DOHH2 (cell line): ENCODE measurements around the gene RASSF9.

Experiments
- EZH2phosphoT487 ChIP-seq: fragments of 200-600 bp; sonication (generic); IDR thresholded peaks from 2 replicates; pipeline ENCODE4 v1.6.1; 2017; ENCODE audit warnings: borderline replicate concordance, mild to moderate bottlenecking, antibody characterized with exemption, low read length, moderate library complexity, mixed read lengths
- TF ChIP-seq, protein P1 (sequence below): fragments of 200-600 bp; sonication (generic); IDR thresholded peaks from one replicate; pipeline ENCODE4 v1.5.1; 2014; ENCODE audit warnings: antibody characterized with exemption, mild to moderate bottlenecking, low read depth, low read length; ENCODE audit not compliant: poor library complexity, severe bottlenecking

DNA sequence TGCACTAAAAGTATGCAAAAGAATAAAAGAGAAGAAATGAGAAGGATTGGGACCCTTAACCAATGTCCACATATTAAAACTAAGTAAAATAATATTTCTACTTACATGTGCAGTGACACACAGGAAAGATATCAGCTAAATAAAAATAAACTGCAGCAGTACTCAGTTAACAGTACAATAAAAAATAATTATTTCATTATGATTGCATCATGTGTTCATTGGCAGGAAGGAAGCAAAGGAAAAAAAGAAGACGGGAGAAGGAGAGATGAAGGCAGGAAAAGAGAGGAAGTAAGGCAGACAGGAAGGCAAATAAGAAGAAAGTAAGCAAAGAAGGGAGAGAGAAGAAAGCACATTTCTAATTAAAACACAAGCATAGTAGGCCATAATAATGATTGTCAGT lies 33.0 kb downstream of the RASSF9 start:
- TF ChIP-seq, protein P1, sequence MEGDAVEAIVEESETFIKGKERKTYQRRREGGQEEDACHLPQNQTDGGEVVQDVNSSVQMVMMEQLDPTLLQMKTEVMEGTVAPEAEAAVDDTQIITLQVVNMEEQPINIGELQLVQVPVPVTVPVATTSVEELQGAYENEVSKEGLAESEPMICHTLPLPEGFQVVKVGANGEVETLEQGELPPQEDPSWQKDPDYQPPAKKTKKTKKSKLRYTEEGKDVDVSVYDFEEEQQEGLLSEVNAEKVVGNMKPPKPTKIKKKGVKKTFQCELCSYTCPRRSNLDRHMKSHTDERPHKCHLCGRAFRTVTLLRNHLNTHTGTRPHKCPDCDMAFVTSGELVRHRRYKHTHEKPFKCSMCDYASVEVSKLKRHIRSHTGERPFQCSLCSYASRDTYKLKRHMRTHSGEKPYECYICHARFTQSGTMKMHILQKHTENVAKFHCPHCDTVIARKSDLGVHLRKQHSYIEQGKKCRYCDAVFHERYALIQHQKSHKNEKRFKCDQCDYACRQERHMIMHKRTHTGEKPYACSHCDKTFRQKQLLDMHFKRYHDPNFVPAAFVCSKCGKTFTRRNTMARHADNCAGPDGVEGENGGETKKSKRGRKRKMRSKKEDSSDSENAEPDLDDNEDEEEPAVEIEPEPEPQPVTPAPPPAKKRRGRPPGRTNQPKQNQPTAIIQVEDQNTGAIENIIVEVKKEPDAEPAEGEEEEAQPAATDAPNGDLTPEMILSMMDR, result no peak
- no peak for TF ChIP-seq EZH2phosphoT487
